ENCODE data around the gene NR2C2.
"Not testable (repeated sequence)": the region's sequence is repeated elsewhere in the genome, so short reads cannot be mapped to it uniquely, and the experiment has no call there.

The NR2C2 gene

DNA sequence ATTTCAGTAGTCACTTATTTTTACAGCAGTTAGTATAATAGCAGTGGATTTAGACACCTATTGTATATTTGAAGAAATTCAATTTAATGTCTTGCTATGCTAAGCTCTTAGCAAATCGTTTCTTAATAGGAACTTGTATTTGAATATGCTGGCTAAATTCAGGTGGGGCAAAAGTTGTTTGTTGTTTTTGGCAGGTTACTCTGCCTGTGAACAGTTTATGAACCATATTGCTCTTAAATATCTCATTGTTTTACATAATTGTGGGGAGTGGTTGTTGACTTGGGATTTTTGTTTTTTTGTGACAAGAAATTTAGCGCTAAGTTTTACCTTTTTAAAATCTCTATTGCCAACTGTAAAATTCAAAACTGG is 43.4 kb downstream of the NR2C2 start:
- H3K27ac ChIP-seq = no peak overlapping the region
- TF ChIP-seq ZFX (IDR thresholded peaks at IDR 0.05; ENCODE audit: borderline replicate concordance) = no peak
- TF ChIP-seq, protein P1, sequence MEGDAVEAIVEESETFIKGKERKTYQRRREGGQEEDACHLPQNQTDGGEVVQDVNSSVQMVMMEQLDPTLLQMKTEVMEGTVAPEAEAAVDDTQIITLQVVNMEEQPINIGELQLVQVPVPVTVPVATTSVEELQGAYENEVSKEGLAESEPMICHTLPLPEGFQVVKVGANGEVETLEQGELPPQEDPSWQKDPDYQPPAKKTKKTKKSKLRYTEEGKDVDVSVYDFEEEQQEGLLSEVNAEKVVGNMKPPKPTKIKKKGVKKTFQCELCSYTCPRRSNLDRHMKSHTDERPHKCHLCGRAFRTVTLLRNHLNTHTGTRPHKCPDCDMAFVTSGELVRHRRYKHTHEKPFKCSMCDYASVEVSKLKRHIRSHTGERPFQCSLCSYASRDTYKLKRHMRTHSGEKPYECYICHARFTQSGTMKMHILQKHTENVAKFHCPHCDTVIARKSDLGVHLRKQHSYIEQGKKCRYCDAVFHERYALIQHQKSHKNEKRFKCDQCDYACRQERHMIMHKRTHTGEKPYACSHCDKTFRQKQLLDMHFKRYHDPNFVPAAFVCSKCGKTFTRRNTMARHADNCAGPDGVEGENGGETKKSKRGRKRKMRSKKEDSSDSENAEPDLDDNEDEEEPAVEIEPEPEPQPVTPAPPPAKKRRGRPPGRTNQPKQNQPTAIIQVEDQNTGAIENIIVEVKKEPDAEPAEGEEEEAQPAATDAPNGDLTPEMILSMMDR (IDR thresholded peaks at IDR 0.05) = no peak

DNA sequence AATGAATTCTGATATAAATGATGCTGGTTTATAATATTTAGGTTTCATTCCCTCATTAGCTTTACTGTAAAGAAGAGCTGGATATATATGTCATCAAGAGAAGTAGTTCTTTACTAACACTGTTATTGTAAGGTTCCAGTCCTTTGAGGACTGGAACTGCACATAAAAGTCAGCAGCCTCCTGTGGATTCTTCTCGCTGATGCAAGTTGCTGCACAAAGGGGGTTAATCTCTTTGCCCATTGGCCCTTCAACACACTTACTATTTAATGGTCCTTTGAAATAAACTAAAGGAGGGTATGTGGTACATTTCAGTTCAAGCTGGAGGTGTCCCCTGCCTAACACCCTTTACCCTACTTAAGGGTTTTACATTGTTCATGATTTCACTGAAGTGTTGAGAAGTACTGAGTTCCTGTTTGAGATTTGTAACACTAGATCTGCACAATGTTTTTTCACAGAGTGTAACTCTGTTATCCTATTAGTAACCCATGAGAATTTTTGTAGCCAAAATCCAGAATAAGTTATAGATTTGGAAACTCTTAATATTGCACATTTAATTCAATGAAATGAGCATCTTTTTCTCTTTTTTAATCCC is 43.9 kb downstream of the NR2C2 start:
- TF ChIP-seq, protein P1 (IDR thresholded peaks at IDR 0.05) = no peak
- no peak for TF ChIP-seq ZFX (IDR thresholded peaks at IDR 0.05; ENCODE audit: borderline replicate concordance)
- no peak overlapping the region for H3K27ac ChIP-seq

DNA sequence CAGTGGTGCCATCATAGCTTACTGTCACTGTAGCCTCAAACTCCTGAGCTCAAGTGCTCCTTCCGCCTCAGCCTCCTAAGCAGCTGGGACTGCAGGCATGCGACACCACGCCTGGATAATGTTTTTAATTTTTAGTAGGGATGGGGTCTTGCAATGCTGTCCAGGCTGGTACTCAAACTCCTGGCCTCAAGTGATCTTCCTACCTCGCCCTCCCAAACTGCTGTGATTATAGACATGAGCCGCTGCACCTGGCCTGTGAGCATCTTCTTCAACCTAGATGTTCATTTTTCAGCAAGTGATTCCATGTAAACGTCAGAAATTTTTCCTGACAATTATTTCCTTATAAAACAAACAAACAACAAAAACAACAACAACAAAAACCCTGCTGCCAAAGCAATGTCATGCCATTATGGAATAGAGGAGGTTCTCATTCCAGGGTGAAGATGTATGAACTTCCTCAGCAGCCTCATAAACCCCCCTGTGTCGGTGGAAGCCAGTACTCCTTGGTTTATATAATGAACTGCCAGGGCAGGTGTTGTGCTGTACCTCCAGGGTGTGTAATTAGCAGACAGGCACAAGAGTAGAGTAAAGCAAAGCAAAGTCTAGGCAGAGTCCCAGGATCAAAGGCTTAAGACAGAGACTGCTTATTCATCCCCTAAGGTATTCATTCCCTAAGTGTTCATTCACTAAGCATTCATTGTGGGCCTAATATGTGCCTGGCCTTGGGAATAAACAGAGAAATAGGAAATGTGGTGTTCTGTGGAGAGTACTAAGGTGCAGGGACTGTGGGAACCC is 44.6 kb downstream of the NR2C2 start:
- no peak for TF ChIP-seq ZFX (IDR thresholded peaks at IDR 0.05; ENCODE audit: borderline replicate concordance)
- TF ChIP-seq, protein P1 (IDR thresholded peaks at IDR 0.05) = no peak
- no peak overlapping the region for H3K27ac ChIP-seq

DNA sequence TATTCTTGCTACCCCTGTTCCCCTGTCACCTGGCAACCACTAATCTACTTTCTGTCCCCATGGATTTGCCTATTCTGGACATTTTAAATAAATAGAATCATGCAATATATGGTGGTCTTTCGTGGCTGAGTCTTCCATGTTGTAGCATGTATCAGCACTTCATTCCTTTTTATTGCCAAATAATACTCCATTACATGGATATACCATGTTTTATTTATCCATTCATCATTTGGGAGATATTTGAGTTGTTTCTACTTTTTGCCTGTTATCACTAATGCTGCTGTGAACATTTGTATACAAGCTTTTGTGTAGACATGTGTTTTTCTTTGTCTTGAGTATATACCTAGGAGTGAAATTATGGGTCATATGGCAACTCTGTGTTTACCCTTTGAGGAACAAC is 50.6 kb downstream of the NR2C2 start:
- TF ChIP-seq, protein P1 (IDR thresholded peaks at IDR 0.05) = no peak
- TF ChIP-seq ZFX (IDR thresholded peaks at IDR 0.05; ENCODE audit: borderline replicate concordance) = no peak
- no peak overlapping the region for H3K27ac ChIP-seq

DNA sequence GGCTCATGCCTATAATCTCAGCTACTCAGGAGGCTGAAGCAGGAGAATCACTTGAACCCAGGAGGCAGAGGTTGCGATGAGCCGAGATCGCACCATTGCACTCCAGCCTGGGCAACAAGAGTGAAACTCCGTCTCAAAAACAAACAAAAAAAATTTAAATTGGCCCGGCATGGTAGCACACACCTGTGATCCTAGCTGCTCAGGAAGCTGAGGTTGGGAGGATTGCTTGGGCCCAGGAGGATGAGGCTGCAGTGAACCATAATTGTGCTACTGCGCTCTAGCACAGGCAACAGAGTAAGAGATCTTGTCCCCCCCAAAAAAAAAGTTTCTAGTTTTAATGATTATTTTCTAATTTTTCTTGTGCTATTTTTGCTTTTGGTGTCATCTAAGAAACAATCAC is 51.8 kb downstream of the NR2C2 start:
- H3K27ac ChIP-seq = not testable (repeated sequence)

DNA sequence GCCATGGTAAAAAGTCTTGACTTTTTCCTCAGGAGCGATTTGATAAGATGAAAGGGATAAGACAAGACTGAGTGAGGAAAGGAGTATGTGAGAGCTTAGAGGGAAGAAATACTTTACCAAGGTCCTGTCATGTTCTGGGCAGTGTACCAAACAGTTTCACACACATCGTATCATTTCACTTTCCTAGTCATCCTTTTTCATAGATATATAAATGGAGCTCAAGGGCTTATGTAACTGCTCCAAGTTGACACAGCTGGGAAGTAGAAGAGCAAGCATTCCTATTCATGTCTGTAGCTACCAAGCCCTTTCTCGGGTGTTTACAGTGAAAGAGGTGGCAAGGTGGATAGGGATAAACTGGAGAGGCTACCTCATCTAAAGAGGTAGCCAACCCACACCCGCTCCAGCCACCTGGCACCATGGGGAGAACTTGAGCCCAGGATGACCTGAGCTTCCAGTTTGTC is 60.3 kb downstream of the NR2C2 start:
- no peak for TF ChIP-seq ZFX (IDR thresholded peaks at IDR 0.05; ENCODE audit: borderline replicate concordance)
- TF ChIP-seq, protein P1 (IDR thresholded peaks at IDR 0.05) = no peak
- no peak overlapping the region for H3K27ac ChIP-seq

DNA sequence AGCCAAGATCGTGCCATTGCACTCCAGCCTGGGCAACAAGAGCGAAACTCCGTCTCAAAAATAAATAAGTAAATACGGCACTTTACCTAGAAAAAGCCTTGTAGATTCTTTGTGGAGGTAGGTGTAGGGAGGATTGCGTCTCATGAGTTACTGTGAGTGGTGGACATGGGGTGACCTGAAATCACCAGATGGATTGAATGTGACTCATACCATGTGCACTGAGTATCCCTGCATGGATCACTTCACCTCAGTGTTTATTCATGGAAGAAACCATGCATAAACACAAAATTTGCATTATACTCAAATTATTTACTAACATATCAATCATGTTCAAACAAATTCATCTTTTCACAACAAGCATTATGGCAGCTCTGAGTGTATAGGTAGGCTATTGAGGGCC is 61.8 kb downstream of the NR2C2 start:
- no peak overlapping the region for H3K27ac ChIP-seq
- TF ChIP-seq, protein P1 (IDR thresholded peaks at IDR 0.05) = no peak
- no peak for TF ChIP-seq ZFX (IDR thresholded peaks at IDR 0.05; ENCODE audit: borderline replicate concordance)
